SH-SY5Y (cell line): ENCODE measurements around the gene RBKS.

Source experiments
- GATA2 ChIP-seq: IDR thresholded peaks from 2 replicates; pipeline ENCODE4 v1.6.1; 2011; ENCODE audit warnings: mild to moderate bottlenecking, low read depth, low read length
- GATA3 ChIP-seq: IDR thresholded peaks from 2 replicates; pipeline ENCODE4 v1.6.1; 2011; ENCODE audit warnings: low read depth, mild to moderate bottlenecking, low read length, moderate library complexity

Gene RBKS

DNA sequence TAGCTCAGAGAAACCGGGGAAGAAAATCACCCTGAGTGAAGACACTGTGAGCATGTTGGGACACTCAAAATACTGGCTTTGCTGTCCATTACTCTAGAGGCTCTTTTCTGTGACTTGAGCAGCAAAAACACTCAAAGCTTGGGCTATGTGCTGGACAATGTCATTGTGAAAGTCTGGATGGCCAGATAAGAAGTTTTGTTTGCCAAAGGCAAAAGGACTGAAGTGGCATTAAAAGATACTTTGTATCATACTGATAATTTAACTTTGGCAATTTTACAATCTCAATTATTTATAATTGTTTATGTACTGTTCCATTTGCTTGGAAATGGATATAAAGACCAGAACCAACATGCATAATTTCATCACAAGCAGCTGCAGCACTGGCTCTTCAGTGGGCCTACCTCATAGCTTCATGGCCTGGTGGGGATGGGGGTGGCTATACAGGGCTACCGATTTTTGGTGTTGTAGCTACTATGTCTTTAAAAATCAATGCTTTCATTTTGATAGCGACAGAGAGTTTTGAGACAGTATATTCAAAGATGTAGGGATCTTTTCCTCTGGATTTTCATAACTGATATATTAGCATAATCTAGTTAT lies 51.1 kb downstream of the RBKS start:
- TF ChIP-seq GATA2 (peak; percentile 93), GATA3 (peak; percentile 96)

DNA sequence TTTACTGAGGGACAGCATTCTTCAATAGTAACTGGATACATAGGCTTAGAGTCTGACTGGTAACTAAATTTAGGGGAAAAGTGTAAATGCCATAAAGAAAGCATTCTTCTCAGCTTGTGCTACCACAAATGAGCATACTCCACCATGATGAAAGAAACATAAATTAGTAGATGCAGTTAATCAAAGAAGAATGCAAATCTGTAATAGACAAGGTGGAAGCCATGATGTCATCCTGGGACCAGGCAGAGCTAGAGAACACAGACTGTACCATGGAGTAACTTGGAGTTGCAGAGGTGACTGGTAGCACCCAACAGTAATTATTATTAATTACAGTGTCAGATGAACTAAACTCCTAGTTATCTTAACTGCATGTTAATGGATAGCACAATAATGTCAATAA lies 51.7 kb downstream of the RBKS start:
- TF ChIP-seq GATA2 (no peak), GATA3 (no peak)

DNA sequence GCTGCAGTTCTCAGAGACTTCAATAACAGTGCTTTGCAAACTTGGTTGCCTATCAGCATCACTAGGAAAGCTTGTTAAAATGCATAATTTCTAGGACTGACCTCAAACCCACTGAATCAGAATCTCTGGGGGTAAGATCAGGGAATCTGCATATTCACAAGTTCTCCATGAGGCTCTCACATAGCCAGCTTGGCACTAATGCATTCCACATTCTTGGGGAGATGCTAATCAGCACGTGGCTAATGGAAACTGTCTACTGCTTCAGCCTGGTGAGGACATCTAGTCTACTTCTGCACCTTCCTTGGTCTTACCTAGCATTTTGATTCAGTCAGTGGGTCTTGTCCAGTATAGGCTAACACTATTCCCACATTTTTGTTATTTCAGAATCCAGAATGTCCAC lies 56.3 kb downstream of the RBKS start:
- peak; percentile 43; the same call in 1 of the 2 replicates for TF ChIP-seq GATA2
- no peak for TF ChIP-seq GATA3

DNA sequence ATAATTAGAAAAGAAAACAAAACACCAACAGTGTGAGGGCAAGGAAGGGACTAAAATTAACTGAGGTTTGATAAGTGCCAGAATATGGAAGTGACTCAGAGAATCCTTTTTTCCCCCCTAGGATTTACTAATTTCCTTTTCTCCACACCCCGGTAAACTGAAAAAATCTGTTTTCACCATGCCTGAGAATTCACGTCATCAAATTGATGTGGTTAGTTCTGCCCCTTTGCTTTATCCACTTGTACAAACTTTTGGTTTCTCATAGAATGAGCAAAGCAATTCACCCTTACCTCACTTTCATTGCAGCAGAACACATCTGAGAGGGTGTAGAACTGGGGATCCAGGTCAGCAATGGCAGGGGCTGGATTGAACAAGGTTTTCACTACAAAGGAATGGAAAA lies 57.8 kb downstream of the RBKS start:
- TF ChIP-seq GATA2 (no peak), GATA3 (no peak)

DNA sequence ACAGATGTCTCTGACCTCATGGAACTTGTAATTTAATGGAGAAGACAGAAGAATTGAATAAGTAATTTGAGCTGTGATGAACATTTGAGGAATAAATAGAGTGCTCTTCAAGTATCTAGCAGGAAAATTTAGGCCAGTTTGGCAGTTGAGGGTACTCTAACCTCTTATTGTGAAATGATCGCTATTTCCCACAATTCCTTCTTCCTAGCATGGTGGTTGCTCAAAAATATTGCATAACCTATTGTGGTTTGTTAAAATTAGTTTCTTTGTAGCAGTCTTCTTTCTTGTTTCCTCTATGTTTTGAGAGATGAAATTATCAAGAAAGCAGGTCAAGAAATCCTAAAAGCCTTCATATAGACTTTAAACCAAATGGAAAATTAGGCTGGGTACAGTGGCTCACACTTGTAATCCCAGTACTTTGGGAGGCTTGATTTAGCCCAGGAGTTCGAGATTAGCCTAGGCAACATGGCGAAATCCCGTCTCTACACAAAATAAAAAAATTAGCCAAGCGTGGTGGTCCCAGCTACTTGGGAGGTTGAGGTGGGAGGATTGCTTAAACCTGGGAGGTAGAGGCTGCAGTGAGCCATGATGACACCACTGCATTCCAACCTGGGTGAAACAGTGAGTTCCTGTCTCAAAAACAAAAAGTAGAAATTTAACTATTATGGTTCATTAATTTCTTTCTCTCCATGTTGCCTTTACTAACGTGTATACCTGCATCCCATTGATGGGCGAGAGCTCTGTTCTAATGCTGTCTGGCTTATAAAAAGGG lies 58.7 kb downstream of the RBKS start:
- TF ChIP-seq GATA3, result no peak
- TF ChIP-seq GATA2, result no peak

DNA sequence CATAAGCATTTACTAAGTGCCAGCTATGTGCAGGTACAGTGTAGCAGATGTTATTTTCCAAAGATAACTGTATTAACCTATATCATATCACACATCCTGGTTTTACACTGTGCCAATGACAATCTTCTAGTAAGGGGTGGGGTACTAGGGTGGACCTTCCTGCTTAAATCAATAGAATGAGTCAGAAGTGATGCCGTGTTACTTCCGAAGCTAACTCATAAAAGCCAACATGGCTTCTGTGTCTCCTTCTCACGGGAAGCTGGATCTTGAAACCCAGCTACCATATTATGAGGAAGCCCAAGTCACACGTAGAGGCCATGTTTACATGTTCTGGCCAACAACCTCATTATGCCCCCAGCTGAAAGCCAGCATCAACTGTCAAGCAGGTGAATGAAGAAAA lies 59.5 kb downstream of the RBKS start:
- TF ChIP-seq GATA3 (no peak), GATA2 (no peak)

DNA sequence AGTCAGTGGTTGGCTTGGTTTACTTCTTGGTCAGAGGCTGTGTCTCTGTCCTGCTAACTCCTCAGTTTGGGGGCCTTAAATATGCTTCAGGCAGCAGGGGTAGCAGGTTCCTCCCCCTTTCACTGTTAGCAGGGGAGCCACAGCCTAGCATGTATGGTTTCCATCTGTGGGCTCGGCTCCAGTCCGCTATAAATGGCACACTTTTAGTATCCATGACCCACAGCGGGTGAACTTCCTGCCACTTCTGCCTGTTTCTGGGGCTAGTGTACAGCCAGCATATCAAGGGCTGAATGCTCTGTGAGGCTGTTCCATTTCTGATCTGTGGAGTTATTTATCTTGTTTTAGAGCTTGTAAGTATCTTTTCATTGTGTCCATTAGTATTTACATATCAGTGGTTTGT lies 60.4 kb downstream of the RBKS start:
- TF ChIP-seq GATA3, result no peak
- no peak for TF ChIP-seq GATA2

DNA sequence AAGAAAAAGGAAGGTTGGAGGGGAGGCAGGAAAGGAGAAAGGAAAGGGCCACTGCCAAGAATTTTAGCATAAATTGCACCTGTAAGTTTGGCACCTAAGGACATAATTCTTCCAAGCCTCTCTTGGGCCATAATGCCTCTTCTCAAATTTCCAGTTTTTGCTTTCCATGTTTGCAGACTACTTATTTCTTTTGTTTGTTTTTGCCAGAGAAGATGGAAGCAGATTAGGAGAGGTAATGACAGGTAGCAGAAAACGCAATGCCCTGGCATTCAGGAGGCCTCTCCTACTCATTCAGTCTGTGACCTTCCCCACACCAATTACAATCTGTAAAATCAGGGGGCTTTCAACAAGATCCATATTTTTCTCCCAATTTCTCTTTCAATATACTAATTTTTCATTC lies 61.9 kb downstream of the RBKS start:
- no peak for TF ChIP-seq GATA3
- TF ChIP-seq GATA2, result no peak

DNA sequence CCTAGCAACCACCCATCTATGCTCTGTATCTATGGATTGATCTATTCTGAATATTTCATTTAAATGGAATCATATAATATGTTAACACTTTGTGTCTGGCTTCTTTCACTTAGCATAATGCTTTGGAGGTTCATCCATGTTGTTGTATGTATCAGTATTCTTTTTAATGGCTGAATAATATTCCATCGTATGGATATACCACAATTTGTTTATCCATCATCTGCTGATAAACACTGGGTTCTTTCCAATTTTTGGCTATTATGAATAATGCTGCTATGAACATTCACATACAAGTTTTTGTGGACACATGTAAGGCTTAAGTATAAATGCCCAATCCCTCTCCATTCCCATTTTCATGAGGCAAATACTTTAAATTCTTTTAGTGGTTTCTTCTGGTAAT lies 65.8 kb downstream of the RBKS start:
- TF ChIP-seq GATA3 (no peak), GATA2 (no peak)

DNA sequence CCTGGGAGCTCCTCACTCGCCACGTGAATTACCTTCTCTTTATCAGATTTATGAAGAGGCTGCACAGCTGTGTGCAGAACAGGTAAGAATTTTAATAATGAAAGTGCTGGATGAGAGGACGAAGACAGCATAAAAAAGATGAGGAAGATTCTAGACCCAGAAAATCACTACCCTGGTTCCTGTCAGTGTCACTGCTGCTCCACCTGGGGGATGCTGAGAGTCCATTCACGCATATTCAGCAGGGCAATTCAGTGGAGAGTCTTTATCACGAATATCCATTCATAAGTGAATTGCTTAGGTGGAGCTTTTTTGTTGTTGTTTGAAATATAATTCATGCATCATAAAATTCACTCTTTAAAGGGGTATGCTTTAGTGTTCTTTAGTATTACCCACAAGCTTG lies 66.6 kb downstream of the RBKS start:
- TF ChIP-seq GATA3 (no peak), GATA2 (no peak)

DNA sequence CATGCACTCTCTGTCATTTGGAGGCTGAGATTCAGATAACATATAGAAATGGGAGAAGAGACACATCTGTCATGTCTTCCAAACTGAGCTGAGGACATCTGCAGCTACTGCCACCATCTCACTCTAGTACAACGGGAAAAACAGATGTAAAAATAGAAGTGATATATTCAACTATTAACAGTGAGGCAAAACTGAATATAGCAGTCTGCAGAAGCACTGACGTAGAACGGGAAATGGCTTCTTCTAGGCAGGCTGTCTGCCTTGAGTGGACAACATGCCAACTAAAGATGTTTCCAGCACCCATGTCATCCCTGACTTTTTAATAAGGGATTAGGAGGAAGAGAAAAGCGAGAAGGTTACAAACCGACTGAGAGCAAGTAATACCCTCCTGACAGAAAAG lies 67.1 kb downstream of the RBKS start:
- TF ChIP-seq GATA2 (no peak), GATA3 (no peak)

DNA sequence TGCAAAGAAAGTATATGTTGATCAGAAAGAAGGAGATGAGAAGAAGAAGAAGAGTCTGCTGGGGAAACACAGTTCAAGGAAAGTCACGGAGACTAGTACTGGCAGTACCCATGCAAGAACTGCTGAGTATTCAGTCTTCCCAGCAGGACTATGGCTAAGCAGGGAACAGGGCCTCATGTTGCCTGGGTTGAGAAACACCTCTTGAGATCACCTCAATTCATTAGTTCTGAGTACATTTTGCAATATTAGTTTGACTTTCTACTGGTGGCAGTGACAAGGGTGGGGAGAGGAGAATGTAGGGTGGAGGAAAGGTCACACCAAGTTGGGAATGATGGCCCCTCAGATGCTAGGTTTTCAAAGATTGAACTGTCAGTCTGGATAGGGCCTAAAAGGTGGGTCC lies 68.1 kb downstream of the RBKS start:
- no peak for TF ChIP-seq GATA2
- TF ChIP-seq GATA3, result no peak

DNA sequence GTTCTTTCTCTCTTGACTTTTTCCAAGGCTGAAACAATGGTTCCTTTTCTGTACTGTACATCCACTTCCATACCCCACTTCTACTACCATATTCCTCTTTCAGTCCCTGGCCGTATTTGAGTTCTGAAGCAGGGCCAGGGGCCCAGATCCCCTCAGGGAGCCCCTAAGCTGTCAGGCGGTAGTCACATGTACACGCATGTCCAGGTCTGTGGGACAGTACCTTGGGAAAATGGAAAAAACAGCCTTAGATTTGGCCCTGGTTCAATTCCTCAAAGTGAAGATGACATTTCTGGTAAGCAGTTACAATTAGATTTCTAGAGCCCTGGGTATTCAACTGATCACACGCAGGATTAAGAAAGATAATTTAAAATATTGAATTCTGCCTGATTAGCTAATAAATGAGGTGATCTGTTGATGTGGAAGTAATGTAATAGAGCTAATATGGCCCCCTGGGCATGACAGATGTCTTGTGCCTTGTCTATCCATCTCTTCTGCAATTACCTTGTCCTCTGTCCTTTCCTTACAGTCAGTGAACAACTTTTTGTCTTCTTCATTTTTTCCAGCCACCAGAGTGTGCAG lies 74.2 kb downstream of the RBKS start:
- TF ChIP-seq GATA2 (peak; percentile 56; the same call in 1 of the 2 replicates), GATA3 (peak; percentile 72; the same call in 1 of the 2 replicates)

DNA sequence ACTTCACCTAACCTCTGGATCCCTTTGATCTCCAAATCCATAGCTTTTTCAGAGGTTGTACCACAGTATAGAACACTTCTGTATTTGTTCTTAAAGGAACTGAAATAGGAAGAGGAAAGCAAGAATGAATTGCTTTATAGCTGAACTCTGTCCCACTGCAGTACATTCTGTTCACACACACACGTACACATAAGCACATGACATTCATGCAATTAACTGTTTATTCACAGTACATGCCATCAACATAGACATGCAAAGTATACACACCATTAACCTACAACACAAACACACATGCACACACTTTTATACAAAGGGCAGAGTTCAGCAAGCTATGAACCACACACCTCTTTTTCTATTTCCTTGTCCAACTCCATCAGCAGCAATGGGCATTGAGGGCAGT lies 75.4 kb downstream of the RBKS start:
- no peak for TF ChIP-seq GATA2
- no peak for TF ChIP-seq GATA3

DNA sequence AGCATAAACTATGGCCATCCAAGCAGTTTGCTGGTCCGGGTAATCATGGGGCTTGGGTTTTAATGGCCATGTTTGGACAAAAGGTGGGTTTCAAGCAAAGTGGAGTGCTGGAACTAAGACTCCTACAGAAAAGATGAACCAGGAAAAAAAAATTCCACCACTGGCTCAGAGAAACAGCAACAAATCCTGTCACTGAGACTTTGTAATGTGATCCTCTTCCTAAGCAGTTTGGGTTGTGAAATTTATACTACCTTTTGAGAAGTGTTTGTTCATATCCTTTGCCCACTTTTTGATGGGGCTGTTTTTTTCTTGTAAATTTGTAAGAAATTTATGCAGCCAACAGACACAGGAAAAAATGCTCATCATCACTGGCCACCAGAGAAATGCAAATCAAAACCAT lies 78.4 kb downstream of the RBKS start:
- TF ChIP-seq GATA3 (no peak), GATA2 (no peak)

DNA sequence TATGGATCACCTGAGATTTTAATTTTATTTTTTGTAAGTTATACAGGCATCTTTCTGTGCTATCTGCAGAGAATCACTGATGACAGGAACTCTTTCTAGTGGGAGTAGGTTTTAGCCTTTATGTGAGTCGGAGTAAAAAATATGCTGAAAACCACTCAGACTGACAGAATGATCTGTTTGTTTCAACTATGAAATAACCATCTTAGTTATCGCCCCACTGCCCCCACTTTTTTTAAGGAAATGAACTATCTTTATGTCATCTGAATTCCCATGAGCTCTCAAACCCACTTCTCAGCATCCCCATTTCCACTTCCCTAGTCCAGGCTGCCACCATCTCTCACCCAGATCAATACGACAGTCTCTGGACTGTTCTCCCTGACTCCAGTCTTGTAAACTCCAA lies 79.7 kb downstream of the RBKS start:
- TF ChIP-seq GATA3, result no peak
